ENCODE data around the gene LIPN. TPM values are rescaled to one million over a fixed set of nuclear protein-coding genes. Genes with fewer than 3 reads are reported as not detected.
"Not testable (repeated sequence)": the region's sequence is repeated elsewhere in the genome, so short reads cannot be mapped to it uniquely, and the experiment has no call there.

LIPN gene
- total RNA-seq, 4 donors from 2014 or later, result 25.9 to 80.5 (median 39.4) TPM

GRCh38 chr10:88730864-88731263 lies 29.0 kb upstream of the LIPN start:
- no peak overlapping the region for H3K4me3 ChIP-seq (ENCODE audit: low read depth, poor library complexity, severe bottlenecking)
- no peak for TF ChIP-seq CTCF (IDR thresholded peaks at IDR 0.05)
- intact Hi-C loops (cut with DNase I; ENCODE audit: low total_unique reads), result no loop called here
- WGBS, 2 donors, result 48 to 55% methylated on average over 4 of the region's 4 CpGs
- no peak for DNase-seq (ENCODE audit: low spot score in 2 of 2)

- H3K4me3 ChIP-seq (ENCODE audit: low read depth, poor library complexity, severe bottlenecking), result no peak overlapping the region
- no peak for DNase-seq (ENCODE audit: low spot score in 2 of 2)
- intact Hi-C loops (cut with DNase I; ENCODE audit: low total_unique reads), result no loop called here
- WGBS, 2 donors, result 42 to 46% methylated on average over 6 of the region's 6 CpGs
- no peak for TF ChIP-seq POLR2A (IDR thresholded peaks at IDR 0.05)
- no peak for TF ChIP-seq CTCF (IDR thresholded peaks at IDR 0.05)
Measured at GRCh38 chr10:88731296-88731695, 28.5 kb upstream of the LIPN start.

- intact Hi-C loops (cut with DNase I; ENCODE audit: low total_unique reads), result no loop called here
- TF ChIP-seq CTCF (IDR thresholded peaks at IDR 0.05) (no peak), POLR2A (IDR thresholded peaks at IDR 0.05) (no peak)
- 83 to 89% methylated on average over 2 of the region's 2 CpGs for WGBS, 2 donors
- H3K4me3 ChIP-seq (ENCODE audit: low read depth, poor library complexity, severe bottlenecking), result no peak overlapping the region
- no peak for DNase-seq (ENCODE audit: low spot score in 2 of 2)
Measured at GRCh38 chr10:88733215-88733614, 26.6 kb upstream of the LIPN start.

- no peak overlapping the region for H3K4me3 ChIP-seq (ENCODE audit: low read depth, poor library complexity, severe bottlenecking)
- no peak for DNase-seq (ENCODE audit: low spot score in 2 of 2)
- intact Hi-C loops (cut with DNase I; ENCODE audit: low total_unique reads), result no loop called here
- TF ChIP-seq POLR2A (IDR thresholded peaks at IDR 0.05) (no peak), CTCF (IDR thresholded peaks at IDR 0.05) (no peak)
- 70 to 72% methylated on average over 1 of the region's 1 CpG for WGBS, 2 donors
Measured at GRCh38 chr10:88735661-88736060, 24.2 kb upstream of the LIPN start.

- intact Hi-C loops (cut with DNase I; ENCODE audit: low total_unique reads); H3K4me3 ChIP-seq (ENCODE audit: low read depth, poor library complexity, severe bottlenecking); DNase-seq (ENCODE audit: low spot score in 2 of 2): not testable (repeated sequence)
- 58 to 62% methylated on average over 5 of the region's 5 CpGs for WGBS, 2 donors
Measured at GRCh38 chr10:88741921-88742320, 17.9 kb upstream of the LIPN start.

GRCh38 chr10:88742448-88742847 lies 17.4 kb upstream of the LIPN start:
- intact Hi-C loops (cut with DNase I; ENCODE audit: low total_unique reads), result no loop called here
- 84 to 90% methylated on average over 1 of the region's 1 CpG for WGBS, 2 donors
- H3K4me3 ChIP-seq (ENCODE audit: low read depth, poor library complexity, severe bottlenecking), result no peak overlapping the region
- DNase-seq (ENCODE audit: low spot score in 2 of 2), result no peak
- TF ChIP-seq POLR2A (IDR thresholded peaks at IDR 0.05), result no peak
- no peak for TF ChIP-seq CTCF (IDR thresholded peaks at IDR 0.05)
